OCI-LY3 (cell line): Measurements from ENCODE around the gene ARHGAP12.

Experiments
- CTCF ChIP-seq: fragments of 200-600, 300-600 bp; sonication (generic); IDR thresholded peaks from 2 replicates; pipeline ENCODE4 v1.5.1; 2014; ENCODE audit warnings: antibody characterized with exemption, low read length, low read depth
- EZH2phosphoT487 ChIP-seq: fragments of 200-600 bp; shearing (Covaris generic); IDR thresholded peaks from 2 replicates; pipeline ENCODE4 v1.6.1; 2018; ENCODE audit warnings: antibody characterized with exemption, mixed run types, low read depth

- TF ChIP-seq CTCF, result no peak
- no peak for TF ChIP-seq EZH2phosphoT487
These were observed 31.1 kb downstream of the ARHGAP12 start for GRCh38 chr10:31897506-31897905.
